HG02759 (cell line): ENCODE results near the gene TBC1D9.
"Not testable (repeated sequence)": the region's sequence is repeated elsewhere in the genome, so short reads cannot be mapped to it uniquely, and the experiment has no call there.

Experiments
- ATAC-seq: cut with Tn5 transposase; IDR thresholded peaks from one replicate; pipeline ENCODE4 v1.9.1; 2021; ENCODE audit warnings: mild to moderate bottlenecking, moderate library complexity; ENCODE audit not compliant: unreplicated experiment

Gene TBC1D9

DNA sequence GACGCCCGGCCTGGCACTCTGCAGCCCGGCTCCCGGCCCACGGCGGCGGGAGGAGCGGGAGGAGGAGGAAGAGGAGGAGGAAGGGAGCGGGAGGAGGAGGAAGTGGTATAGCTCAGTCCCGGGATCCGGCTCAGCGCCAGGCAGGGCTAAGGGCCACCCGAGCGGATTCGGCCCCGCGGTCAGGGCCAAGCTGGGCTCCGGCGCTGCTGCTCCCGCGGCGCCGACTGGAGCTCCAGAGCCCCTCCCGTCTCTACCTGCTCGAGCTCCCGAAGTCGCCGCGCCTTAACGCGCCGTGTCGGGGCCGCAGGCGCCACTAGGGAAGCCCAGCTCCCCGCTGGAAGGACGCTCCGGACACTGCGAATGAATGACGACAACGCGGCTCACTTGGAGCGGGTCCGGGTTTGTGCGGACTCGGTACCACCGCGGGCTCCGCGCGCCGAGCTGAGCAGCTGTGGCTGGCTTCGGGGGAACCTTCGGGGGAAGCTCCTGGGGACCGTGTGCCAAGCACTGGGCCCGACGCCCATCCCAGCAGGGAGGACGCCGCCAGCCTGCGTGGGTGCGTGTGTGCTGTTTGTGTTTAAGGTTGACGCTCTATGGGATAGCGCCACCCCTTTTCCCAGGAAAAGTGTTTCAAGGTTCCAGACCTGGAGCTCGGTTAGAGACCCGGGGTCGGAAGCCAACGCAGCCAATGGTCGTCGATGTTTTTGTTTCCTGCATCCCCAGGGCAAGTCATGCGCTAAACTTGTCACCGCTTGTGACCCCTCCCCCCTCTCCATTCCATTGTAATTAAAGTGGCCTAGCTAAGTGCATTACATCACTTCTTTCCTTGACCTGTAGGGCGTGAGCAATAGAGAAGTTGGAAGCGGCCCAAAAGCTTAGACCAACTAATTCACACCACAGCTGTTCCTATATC, at the start of gene TBC1D9:
TBC1D9 (minus strand) TSS at position 67 of the 913 bp plus-strand sequence. CDS start 340 bp downstream, outside the sequence.
- ATAC-seq = peak; percentile 48

DNA sequence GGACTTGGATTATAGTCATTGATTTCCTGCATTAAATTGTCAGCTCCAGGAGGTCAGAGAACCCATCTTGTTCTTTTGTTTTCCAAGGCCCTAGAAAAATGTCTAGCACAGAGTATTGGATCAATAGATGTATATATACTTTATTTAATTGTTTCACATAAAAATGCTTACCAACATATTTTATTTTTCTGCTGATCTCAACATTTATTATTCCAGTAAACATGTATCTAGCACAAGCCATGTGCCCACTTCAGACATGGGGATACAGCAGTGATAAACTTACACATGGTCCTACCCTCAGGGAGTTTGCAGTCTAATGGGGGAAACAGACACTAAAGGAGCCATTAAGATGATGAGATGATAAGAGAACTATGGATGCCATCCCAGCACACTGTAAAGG, 49.1 kb upstream of the TBC1D9 start:
- ATAC-seq = no peak

DNA sequence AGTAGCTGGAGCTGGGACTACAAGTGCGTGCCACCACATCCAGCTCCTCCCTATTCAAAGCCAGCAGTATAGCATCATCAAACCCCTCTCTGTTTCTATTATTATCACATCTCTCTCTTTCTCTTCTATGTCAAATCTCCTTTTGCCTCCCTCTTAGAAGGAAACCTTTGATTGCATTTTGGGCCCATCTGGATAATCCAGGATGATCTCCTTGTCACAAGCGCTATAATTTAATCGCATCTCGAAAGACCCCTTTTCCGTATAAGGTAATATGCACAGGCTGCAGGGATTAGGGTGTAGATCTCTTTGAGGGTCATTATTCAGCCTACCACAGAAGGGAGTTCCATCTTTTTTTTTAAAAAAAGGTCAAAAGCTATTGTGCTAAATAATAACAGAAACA, 46.4 kb upstream of the TBC1D9 start:
- no peak for ATAC-seq

DNA sequence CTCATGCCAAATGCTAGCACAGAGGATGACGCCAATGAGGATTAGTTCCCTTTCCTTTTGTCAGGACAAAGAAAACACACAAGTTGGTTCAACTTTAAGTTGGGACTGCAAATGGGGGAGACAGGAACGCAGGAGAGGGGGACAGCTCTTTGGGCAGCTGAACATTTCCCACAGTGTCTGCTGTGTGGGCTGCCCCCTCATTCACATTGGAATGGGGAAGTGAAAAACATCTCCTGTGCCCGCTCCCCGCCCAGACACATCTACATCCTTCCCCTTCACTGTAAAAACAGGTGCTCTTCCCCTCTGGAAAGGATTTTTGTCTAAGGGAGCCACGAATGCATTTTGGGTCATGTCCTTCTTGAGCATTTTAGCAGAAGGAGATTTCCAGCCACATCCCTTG, 44.5 kb upstream of the TBC1D9 start:
- no peak for ATAC-seq

DNA sequence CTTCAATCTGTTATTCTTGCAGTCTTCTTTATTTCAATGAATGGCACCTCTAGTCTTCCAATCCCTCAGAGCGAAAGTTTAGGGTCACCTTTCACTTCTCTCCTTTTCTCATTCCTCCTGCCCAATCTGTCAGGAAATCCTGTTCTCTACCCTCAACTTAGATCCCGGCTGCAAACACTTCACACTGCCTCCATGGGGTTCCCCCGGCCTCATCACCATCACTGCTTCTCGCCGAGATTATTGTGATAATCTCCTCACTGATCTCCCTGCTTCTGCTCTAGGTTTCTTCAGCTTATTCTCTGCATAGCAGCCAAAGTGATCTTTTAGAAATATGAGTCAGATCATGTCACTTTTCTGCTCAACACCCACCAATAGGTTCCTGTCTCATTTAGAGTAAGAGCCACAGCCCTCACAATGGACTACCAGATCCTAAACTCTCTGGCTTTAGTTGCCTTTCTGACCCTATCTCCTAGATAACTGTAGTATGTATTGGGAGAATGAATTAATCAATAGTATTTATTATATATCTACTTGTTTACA, 43.6 kb upstream of the TBC1D9 start:
- no peak for ATAC-seq

DNA sequence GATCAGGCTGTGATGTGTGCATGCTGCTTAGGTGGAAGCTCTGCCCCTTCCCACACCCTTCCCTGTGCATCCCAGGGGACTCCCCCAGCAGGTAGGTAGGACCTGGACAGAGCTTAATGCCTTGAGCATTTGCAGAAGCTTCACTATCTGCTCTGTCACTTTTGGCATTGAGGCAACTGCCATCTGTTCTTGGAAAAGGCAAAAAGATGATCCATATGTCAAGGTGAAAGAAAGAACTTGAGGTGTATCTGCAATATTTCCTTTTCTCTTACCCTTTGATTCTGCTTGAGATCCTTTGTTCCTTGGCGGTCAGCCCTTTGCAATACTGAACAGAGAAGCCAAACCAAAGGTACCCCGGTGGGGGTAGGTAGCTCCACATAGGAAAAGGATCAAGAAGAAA, 37.1 kb upstream of the TBC1D9 start:
- ATAC-seq = no peak

DNA sequence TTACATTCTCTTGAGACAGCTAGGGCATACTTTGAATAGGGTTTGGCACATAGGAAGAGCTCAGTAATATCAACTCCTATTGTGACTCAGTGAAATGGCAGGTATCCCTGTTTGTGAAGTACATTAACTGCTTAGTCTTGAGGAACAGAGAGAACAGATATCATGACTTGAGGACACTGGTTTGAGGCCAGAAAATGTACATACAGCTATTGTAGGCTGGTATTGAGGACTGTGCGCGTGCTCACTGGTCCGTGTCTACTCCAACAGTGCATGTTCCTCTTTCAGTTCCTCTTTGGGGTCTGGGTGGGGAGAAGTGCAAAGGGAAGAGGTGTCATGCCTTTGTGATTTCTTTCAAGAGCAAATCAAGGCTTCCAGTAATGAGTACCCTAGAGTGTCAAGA, 34.6 kb upstream of the TBC1D9 start:
- ATAC-seq = peak; percentile 90

DNA sequence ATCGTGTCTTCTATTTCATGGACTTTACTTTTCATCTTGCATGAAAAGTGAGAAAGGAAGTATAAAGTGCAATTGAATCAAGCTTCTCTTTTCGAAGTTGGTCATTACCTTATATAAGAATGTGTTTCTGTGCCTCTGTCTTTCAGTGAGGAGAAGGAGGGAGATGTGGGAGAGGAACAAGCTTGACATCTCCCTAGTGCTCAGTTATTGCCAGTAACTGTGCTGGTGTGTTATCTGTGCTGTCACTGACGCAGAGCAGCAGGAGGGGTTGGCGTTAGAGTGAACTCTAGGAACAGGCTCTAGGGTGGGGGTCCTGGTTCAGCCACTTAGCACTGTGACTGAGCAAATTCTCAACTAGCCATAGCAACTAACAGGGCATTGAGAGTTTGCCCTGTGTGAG, 34.0 kb upstream of the TBC1D9 start:
- ATAC-seq = peak; percentile 19

DNA sequence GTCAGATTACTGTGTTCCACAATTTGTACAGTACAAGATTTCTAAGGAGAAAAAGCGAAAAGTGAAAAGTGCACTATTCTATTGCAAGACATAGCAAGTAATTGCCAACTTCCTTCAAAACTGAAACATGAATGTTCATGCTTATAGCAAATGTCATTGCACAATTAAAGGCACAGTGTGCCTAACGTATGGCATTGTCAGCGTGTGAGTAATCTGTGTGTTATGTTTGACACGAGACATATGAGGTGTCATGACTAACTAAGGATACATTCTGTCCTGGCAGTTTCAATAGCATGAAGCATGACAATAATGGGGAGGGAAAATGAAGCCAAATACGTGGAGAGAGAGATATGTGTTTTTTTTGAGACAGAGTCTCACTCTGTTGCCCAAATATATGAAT, 33.6 kb upstream of the TBC1D9 start:
- no peak for ATAC-seq

DNA sequence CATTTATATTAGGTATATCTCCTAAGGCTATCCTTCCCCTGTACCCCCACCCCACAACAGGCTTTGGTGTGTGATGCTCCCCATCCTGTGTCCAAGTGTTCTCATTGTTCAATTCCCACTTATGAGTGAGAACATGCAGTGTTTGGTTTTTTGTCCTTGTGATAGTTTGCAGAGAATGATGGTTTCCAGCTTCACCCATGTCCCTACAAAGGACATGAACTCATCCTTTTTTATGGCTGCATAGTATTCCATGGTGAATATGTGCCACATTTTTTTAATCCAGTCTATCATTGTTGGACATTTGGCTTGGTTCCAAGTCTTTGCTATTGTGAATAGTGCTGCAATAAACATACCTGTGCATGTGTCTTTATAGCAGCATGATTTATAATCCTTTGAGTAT, 26.6 kb upstream of the TBC1D9 start:
- ATAC-seq = not testable (repeated sequence)

DNA sequence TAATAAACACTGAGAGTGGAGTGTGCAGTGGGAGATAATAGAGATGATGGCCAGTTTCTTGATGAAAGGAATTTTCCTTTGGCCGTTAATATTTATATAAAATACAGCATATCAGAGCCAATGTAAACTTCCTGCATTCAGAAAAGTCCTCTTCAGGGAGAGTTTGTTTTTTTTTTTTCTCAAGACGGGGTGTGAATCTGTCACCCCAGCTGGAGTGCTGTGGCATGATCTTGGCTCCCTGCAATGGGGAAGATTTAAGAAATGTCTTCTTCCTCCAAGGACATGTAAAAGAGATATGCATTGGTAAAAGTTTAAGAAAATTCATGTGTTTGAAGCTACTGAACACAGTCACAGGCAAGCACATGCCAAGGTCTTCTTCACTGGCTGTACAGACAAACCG, 25.4 kb upstream of the TBC1D9 start:
- ATAC-seq = no peak

DNA sequence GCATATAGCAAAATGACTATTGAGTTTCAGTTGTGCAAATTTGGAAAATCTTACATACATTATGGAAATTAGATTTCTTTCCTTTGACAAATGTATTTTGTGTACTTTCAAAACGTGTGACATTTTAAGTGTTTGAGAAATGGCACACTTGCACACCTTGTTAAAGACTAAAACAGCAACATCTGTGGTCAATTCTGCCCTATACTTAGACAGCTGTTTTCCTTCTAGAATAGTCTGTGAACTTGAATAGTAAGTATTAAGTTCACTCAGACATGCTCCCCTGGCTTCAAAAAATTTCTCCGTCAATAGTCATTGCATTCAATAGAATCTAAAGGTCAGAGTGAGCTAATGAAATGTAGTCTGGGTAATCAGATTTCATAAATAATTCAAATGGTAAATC, 21.7 kb upstream of the TBC1D9 start:
- no peak for ATAC-seq

DNA sequence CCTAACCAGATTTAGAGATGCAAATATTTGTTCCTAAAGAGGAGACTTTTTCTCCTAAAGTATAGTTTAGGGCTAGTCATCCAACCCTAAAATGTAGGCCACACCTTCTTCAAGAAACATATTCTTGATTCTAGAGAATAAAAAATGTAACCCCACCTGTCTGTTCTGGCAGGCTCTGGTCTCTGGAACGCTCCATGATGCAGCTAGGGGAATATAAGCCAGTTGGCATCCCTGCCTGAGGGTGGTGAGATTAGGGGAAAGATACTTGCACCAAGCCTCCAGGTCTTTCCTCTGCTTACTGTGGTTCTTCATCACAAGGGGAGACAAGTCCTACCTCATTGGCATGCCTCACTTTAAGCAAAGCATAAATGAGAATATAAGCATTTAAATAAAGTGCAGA, 21.2 kb upstream of the TBC1D9 start:
- ATAC-seq = no peak

DNA sequence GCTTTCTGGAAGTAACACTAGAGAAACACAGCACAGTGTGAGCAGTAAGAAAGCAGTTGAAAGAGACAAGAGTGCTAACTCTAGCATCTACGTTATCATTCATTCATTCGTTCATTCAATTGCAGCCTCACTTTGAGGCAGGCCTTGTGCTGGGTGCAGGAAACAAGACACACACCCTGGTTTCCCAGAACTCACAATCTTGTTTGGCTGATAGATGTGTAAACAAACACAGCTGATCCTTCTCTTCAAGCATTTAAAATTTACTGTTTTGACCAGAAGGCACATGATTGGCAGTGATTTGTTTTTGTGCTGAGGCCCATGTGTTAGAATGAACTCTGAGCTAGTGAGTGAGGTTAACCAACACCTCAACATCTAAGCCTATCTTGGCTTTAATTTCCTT, 20.4 kb upstream of the TBC1D9 start:
- ATAC-seq = no peak

DNA sequence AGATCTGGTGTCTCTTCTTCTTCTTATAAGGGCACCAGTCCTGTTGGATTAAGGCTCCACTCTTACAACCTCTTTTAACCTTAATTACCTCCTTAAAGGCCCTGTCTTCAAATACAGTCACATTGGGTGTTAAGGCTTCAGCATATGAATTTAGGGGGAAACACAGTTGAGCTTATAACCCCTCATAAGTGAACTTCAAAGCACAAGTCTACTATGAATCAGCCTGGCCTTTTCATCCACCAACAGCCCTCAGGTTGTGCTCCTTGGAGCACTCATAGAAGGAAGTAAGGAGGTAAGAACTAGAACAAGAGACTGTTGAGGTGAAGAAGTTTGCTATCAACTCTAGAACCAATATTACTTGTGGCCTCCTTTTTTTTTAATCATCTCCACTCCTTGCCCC, 18.8 kb upstream of the TBC1D9 start:
- ATAC-seq = no peak

DNA sequence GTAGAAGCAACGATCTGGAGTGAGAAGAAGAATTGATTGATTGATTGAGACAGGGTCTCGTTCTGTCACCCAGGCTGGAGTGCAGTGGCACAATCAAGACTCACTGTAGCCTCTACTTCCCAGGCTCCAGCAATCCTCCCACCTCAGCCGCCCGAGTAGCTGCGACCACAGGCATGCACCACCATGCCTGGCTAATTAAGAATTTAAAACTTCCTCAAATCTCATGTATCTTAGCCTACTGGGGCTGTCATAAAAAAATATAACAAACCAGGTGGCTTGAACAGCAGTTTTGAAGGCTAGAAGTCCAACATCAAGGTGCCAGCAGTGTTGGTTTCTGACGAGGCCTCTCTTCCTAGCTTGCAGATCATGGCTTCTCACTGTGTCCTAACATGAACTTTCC, 18.3 kb upstream of the TBC1D9 start:
- no peak for ATAC-seq

DNA sequence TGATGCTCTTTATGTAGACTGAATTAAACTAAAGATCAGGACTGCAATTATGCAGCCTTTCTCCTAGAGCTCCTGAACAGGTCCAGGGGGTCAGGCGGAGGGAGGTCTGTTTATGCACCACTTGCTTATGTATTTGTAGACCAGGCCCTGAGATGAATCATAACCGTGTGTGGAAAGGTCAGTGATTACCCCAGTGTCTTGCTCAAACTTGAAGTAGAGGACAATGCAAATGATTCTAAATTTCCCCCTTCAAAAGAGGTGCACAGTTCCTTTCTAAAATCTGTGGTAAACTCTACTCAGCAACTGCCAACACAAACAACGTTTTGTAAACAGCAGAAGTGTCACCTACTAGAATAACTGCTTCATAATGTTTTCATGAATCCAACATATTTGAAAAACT, 13.0 kb upstream of the TBC1D9 start:
- no peak for ATAC-seq

DNA sequence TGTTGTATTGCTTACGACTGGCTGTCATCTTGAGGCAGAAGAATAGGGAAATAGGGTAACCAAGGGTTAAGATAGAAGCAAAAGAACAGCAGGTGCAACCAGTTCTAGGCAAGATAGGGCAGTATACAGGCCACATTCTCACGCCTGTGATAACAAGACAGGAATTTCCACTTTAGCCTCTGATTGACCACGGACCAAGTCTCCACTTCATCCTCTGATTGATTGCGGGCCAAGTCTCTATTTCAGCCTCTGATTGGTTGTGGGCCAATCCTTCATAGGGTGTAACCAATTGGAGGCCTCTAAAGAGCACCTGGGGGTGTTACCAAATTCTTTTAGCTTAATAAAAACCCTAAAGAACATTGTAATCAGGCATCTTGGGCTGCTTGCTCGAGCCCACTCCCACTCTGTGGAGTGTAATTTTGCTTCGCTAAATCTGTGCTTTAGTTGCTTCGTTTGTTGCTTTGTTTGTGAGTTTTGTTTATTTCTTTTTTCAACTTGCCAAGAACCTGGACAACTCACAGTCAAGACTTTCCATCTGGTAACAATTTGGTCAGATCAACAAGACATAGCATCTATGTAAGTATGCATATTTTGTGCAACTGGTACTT, 8.7 kb upstream of the TBC1D9 start:
- no peak for ATAC-seq

DNA sequence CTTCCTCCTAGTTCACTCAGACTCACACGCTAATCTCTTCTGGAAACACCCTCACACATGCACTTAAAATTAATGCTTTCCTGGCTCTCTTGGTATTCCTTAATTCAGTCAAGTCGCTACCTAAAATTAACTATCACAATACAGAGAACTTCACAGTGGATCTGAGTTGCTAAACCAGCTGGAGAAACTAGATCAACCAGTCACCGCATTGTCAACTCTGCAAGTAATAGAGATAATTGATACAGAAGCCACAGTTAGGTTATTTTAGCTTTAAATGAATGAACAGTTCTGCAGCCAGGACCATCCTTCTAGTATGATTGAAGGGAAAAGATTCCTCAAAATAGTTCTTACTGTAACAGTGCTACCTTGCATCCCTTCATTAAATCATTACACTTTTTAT, 6.0 kb upstream of the TBC1D9 start:
- ATAC-seq = no peak

DNA sequence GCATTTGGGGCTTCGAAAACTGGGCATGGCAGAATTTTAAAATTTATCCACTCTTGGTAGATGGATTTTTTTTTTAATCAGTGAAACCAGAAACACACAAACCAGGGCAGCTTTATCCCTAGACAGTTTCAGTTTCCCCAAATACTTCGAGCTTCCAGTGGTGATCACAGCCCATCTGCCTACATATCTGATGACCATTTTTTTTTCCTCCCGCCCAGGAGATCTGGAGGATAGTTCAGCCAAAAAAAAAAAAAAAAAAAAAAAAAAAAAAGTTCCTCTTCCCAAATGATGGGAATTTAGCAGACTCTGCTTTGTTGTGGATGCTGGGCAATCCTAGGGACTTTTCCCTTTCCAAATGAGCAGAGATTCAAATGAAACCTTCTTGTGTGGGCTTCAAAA, 1.0 kb upstream of the TBC1D9 start:
- no peak for ATAC-seq

DNA sequence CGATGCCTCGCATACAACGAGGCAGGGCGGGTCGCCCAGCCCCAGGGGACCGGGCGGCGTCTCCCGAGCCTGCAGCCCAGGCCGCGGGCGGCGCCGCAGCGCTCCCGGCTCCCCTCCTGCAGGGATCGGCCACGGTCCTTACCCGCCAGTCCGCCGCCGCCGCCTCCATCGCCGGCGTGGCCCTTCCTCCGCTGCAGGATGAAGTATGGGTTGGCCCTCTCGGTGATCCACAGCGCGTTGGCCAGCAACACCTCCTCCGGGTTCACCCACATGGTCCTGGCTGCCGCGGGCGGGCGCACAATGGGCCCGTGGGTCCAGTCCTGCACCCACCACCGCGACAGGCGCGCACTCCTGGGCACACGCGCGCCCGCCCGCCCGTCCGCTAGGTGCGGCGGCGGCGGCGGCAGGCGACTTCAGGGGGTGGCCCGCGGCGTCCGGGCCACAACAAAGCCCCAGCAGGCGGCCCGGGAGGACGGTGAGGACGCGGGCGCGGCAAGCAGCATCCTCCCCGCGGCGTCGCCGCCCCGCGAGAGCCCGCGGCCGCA, 339 bp downstream of the TBC1D9 start:
- peak; percentile 63 for ATAC-seq
